Measurements from ENCODE around the gene DBF4B. TPM values are rescaled to one million over a fixed set of nuclear protein-coding genes. Genes with fewer than 3 reads are reported as not detected.
"Not testable (repeated sequence)": the region's sequence is repeated elsewhere in the genome, so short reads cannot be mapped to it uniquely, and the experiment has no call there.

The DBF4B gene
- total RNA-seq, 1 experiment from 2014 or later = 26.1 TPM

DNA sequence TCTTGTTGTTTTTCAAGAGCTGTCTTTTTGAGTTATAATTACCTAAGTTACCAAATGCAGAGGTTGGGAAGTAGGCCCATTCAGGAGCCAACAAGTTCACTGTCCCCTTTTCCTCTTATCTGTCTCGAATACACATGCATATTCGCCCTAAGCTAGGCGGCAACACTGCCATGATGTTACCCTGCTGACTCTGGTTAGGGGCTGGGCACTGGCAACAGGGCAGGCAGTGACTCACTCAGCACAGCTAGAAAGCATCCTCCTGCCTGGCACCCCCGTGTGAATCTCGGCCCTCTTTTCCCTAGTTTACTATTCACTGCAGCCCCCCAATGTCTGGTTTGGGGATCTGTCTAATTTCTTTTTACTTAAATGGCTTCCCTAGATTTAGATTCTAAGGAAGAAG lies 13.8 kb downstream of the DBF4B start:
- POLR2A ChIA-PET = no interaction called here
- CTCF ChIA-PET = no interaction called here
- no TSS peak for BruUV-seq (replicated peaks)

DNA sequence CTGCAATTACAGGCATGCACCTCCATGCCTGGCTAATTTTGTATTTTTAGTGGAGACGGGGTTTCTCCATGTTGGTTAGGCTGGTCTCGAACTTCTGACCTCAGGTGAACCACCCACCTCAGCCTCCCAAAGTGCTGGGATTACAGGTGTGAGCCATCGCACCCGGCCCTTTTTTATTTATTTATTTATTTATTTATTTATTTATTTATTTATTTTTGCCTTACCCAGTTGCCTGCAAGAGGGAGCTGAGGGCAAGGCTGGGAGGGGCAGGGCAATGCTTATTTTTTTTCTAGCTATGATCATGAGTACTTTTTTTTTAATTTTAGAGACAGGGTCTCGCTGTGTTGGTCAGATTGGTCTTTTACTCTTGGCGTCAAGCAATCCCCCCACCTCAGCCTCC lies 17.7 kb downstream of the DBF4B start:
- H3K79me2 ChIP-seq (ENCODE audit: insufficient read depth, low read length); H4K20me1 ChIP-seq (ENCODE audit: insufficient read depth); H3K9ac ChIP-seq (ENCODE audit: low read length); RAD21 ChIA-PET (ENCODE audit: low non-redundant PET in 1 of 2, low total read pairs in 2 of 2, uncharacterized antibody in 2 of 2, unreplicated experiment in 2 of 2); BruUV-seq (replicated peaks); H3K9me3 ChIP-seq (ENCODE audit: control insufficient read depth in 1 of 2, insufficient read depth in 1 of 2, low read depth in 1 of 2, low read length in 2 of 2); CTCF ChIA-PET; H3K27ac ChIP-seq (ENCODE audit: low read depth, low read length); intact Hi-C loops (cut with micrococcal nuclease); DNase-seq (ENCODE audit: low read depth, low spot score); H3K4me1 ChIP-seq (ENCODE audit: control insufficient read depth in 1 of 2, insufficient read depth in 2 of 2, low read length in 2 of 2); ATAC-seq; H3K27me3 ChIP-seq (ENCODE audit: insufficient read depth, low read length); POLR2A ChIA-PET; H2AFZ ChIP-seq (ENCODE audit: low read depth, low read length, poor library complexity, severe bottlenecking); H3K4me3 ChIP-seq (replicated peaks in 1 of 2; ENCODE audit: low read depth in 1 of 2, low read length in 2 of 2); H3K9me2 ChIP-seq (ENCODE audit: insufficient read depth); H3K4me2 ChIP-seq (ENCODE audit: low read length): not testable (repeated sequence)
- H3K36me3 ChIP-seq (ENCODE audit: control insufficient read depth in 1 of 2, insufficient read depth in 2 of 2, low read length in 2 of 2) = peaks cover 13 to 17% of the 10 kb centered on the region in 2 experiments; a peak in 3 of 4 replicates

More for the DNA sequence above, 13.8 kb downstream of the DBF4B start:
- Histone ChIP-seq H3K9me3 (ENCODE audit: control insufficient read depth in 1 of 2, insufficient read depth in 1 of 2, low read depth in 1 of 2, low read length in 2 of 2) (no peaks in the 10 kb centered on the region), H3K4me2 (ENCODE audit: low read length) (no peak overlapping the region), H2AFZ (ENCODE audit: low read depth, low read length, poor library complexity, severe bottlenecking) (no peak overlapping the region), H3K9ac (ENCODE audit: low read length) (no peak overlapping the region), H3K4me3 (replicated peaks in 1 of 2; ENCODE audit: low read depth in 1 of 2, low read length in 2 of 2) (no peak overlapping the region), H3K79me2 (ENCODE audit: insufficient read depth, low read length) (no peaks in the 10 kb centered on the region), H3K27me3 (ENCODE audit: insufficient read depth, low read length) (no peaks in the 10 kb centered on the region), H3K9me2 (ENCODE audit: insufficient read depth) (no peaks in the 10 kb centered on the region), H3K4me1 (ENCODE audit: control insufficient read depth in 1 of 2, insufficient read depth in 2 of 2, low read length in 2 of 2) (no peaks in the 10 kb centered on the region), H4K20me1 (ENCODE audit: insufficient read depth) (no peaks in the 10 kb centered on the region), H3K27ac (ENCODE audit: low read depth, low read length) (no peak overlapping the region), H3K36me3 (ENCODE audit: control insufficient read depth in 1 of 2, insufficient read depth in 2 of 2, low read length in 2 of 2) (peaks cover 4 to 11% of the 10 kb centered on the region in 2 experiments; a peak in 3 of 4 replicates)
- no peak for TF ChIP-seq YY1 (IDR thresholded peaks at IDR 0.05; ENCODE audit: extremely low read depth, insufficient replicate concordance, low read depth, low read length)
- DNase-seq (ENCODE audit: low read depth, low spot score) = no peak
- RAD21 ChIA-PET (ENCODE audit: low non-redundant PET in 1 of 2, low total read pairs in 2 of 2, uncharacterized antibody in 2 of 2, unreplicated experiment in 2 of 2) = no interaction called here
- intact Hi-C loops (cut with micrococcal nuclease) = no loop called here
- ATAC-seq = no peak

DNA sequence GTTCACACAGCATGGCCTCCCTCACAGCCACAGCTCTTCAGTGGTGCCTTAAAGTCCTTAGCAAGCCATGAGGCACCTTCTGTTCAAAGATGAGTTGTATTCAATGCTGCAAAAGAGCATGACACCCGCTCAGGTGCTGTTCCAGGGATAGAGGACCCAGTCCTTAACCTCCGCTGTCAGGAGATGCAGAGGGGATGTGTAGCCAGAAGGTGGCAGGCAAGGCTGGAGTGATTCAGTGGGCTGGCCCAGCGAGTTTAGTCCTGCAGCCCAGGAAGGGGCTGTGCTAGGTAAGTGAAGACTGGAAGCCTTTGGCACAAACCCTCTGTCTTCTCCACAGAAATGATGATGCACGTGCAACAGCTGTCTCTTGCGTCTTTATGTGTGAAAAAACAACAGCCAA lies 25.3 kb downstream of the DBF4B start:
- DNase-seq (ENCODE audit: low read depth, low spot score) = no peak
- TF ChIP-seq ZNF274 (IDR thresholded peaks at IDR 0.05; ENCODE audit: low read depth, low read length) (no peak), ATF3 (IDR thresholded peaks at IDR 0.05) (no peak), POLR2A (IDR thresholded peaks at IDR 0.05; ENCODE audit: borderline replicate concordance, extremely low read depth, insufficient read depth, insufficient read length) (no peak), EZH2 (IDR thresholded peaks at IDR 0.05) (no peak), RAD21 (IDR thresholded peaks at IDR 0.05; ENCODE audit: low read depth) (peak; percentile 55), ZFX (IDR thresholded peaks at IDR 0.05) (no peak), FOSL1 (IDR thresholded peaks at IDR 0.05; ENCODE audit: low read depth) (no peak), JUND (IDR thresholded peaks at IDR 0.05) (no peak)
- TF ChIP-seq, protein P1, sequence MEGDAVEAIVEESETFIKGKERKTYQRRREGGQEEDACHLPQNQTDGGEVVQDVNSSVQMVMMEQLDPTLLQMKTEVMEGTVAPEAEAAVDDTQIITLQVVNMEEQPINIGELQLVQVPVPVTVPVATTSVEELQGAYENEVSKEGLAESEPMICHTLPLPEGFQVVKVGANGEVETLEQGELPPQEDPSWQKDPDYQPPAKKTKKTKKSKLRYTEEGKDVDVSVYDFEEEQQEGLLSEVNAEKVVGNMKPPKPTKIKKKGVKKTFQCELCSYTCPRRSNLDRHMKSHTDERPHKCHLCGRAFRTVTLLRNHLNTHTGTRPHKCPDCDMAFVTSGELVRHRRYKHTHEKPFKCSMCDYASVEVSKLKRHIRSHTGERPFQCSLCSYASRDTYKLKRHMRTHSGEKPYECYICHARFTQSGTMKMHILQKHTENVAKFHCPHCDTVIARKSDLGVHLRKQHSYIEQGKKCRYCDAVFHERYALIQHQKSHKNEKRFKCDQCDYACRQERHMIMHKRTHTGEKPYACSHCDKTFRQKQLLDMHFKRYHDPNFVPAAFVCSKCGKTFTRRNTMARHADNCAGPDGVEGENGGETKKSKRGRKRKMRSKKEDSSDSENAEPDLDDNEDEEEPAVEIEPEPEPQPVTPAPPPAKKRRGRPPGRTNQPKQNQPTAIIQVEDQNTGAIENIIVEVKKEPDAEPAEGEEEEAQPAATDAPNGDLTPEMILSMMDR (IDR thresholded peaks at IDR 0.05 in 2 of 3, conservative IDR thresholded peaks at IDR 0.05 in 1 of 3; ENCODE audit: borderline replicate concordance in 1 of 3, insufficient read depth in 1 of 3, low read depth in 2 of 3, low read length in 2 of 3) = peak; percentile 14 to 54 (median 44); a peak in 4 of 6 replicates

More for the DNA sequence above, 25.3 kb downstream of the DBF4B start:
- H4K20me1 ChIP-seq (ENCODE audit: insufficient read depth) = no peaks in the 10 kb centered on the region
- no TSS peak for BruUV-seq (replicated peaks)
- CTCF ChIA-PET = no interaction called here
- H3K4me3 ChIP-seq (replicated peaks in 1 of 2; ENCODE audit: low read depth in 1 of 2, low read length in 2 of 2) = no peak overlapping the region
- H3K27ac ChIP-seq (ENCODE audit: low read depth, low read length) = no peak overlapping the region
- POLR2A ChIA-PET = no interaction called here
- peak; percentile 95 for ATAC-seq
- RAD21 ChIA-PET (ENCODE audit: low non-redundant PET in 1 of 2, low total read pairs in 2 of 2, uncharacterized antibody in 2 of 2, unreplicated experiment in 2 of 2) = no interaction called here
- no peaks in the 10 kb centered on the region for H3K27me3 ChIP-seq (ENCODE audit: insufficient read depth, low read length)
- H3K36me3 ChIP-seq (ENCODE audit: control insufficient read depth in 1 of 2, insufficient read depth in 2 of 2, low read length in 2 of 2) = peaks cover 9% of the 10 kb centered on the region in 2 experiments; a peak in 3 of 4 replicates
- H3K4me2 ChIP-seq (ENCODE audit: low read length) = no peak overlapping the region
- H3K9me3 ChIP-seq (ENCODE audit: control insufficient read depth in 1 of 2, insufficient read depth in 1 of 2, low read depth in 1 of 2, low read length in 2 of 2) = no peaks in the 10 kb centered on the region
- intact Hi-C loops (cut with micrococcal nuclease) = no loop called here
- H3K9me2 ChIP-seq (ENCODE audit: insufficient read depth) = no peaks in the 10 kb centered on the region
- no peaks in the 10 kb centered on the region for H3K79me2 ChIP-seq (ENCODE audit: insufficient read depth, low read length)
- H2AFZ ChIP-seq (ENCODE audit: low read depth, low read length, poor library complexity, severe bottlenecking) = no peak overlapping the region
- no peak overlapping the region for H3K9ac ChIP-seq (ENCODE audit: low read length)
- H3K4me1 ChIP-seq (ENCODE audit: control insufficient read depth in 1 of 2, insufficient read depth in 2 of 2, low read length in 2 of 2) = no peaks in the 10 kb centered on the region
